RWPE2 (cell line): ENCODE data around the gene LOXHD1.

ENCODE experiments used
- ATAC-seq: fragments of 200-7000 bp; cut with Tn5 transposase; 3 replicates; pipeline ENCODE4 v1.9.1; 2021; ENCODE audit warnings: low read depth
- DNase-seq: peaks from one replicate; pipeline ENCODE4 v3.0.0-alpha.2; 2020; ENCODE audit warnings: low spot score
- H3K27ac ChIP-seq: fragments of 450-650 bp; 2 replicates; pipeline ENCODE4 v1.5.1; 2017; ENCODE audit warnings: mild to moderate bottlenecking; ENCODE audit not compliant: poor library complexity, severe bottlenecking
- H3K27me3 ChIP-seq: fragments of 250-450 bp; sonication (Bioruptor Pico); 2 replicates; pipeline ENCODE4 v1.5.1; 2021; ENCODE audit warnings: mild to moderate bottlenecking, moderate library complexity; ENCODE audit not compliant: insufficient read depth, poor library complexity, severe bottlenecking
- H3K36me3 ChIP-seq: fragments of 250-450 bp; sonication (Bioruptor Pico); 2 replicates; pipeline ENCODE4 v1.5.1; 2020; ENCODE audit warnings: low read depth, mild to moderate bottlenecking, moderate library complexity
- H3K4me1 ChIP-seq: fragments of 250-450 bp; sonication (Bioruptor Pico); 2 replicates; pipeline ENCODE4 v1.5.1; 2021; ENCODE audit warnings: mild to moderate bottlenecking, moderate library complexity; ENCODE audit not compliant: insufficient read depth, poor library complexity, severe bottlenecking
- H3K4me3 ChIP-seq: fragments of 250-450 bp; sonication (Bioruptor Pico); 2 replicates; pipeline ENCODE4 v1.5.1; 2021; ENCODE audit warnings: mild to moderate bottlenecking, moderate library complexity; ENCODE audit not compliant: severe bottlenecking
- H3K9me3 ChIP-seq: fragments of 250-450 bp; sonication (Bioruptor Pico); 2 replicates; pipeline ENCODE4 v1.5.1; 2021; ENCODE audit warnings: mild to moderate bottlenecking, moderate library complexity; ENCODE audit not compliant: severe bottlenecking
- CTCF ChIP-seq: fragments of 450-650 bp; IDR thresholded peaks from one replicate; pipeline ENCODE4 v1.5.1; 2017; ENCODE audit warnings: mild to moderate bottlenecking, moderate library complexity; ENCODE audit not compliant: poor library complexity, severe bottlenecking

Gene LOXHD1

GRCh38 chr18:46678785-46679399 lies 21.9 kb upstream of the LOXHD1 start:
- Histone ChIP-seq H3K27ac (no peak overlapping the region), H3K36me3 (no peaks in the 10 kb centered on the region), H3K27me3 (no peaks in the 10 kb centered on the region), H3K4me3 (no peak overlapping the region), H3K9me3 (no peaks in the 10 kb centered on the region), H3K4me1 (no peaks in the 10 kb centered on the region)
- TF ChIP-seq CTCF = no peak
- no peak for ATAC-seq
- no peak for DNase-seq

- TF ChIP-seq CTCF = no peak
- Histone ChIP-seq H3K4me3 (no peak overlapping the region), H3K27me3 (no peaks in the 10 kb centered on the region), H3K27ac (no peak overlapping the region), H3K4me1 (no peaks in the 10 kb centered on the region), H3K9me3 (no peaks in the 10 kb centered on the region), H3K36me3 (no peaks in the 10 kb centered on the region)
- ATAC-seq = no peak
- DNase-seq = no peak
These were observed 21.0 kb upstream of the LOXHD1 start for GRCh38 chr18:46678041-46678440.

- no peak overlapping the region for H3K27ac ChIP-seq
- TF ChIP-seq CTCF = no peak
- H3K36me3 ChIP-seq = no peaks in the 10 kb centered on the region
- H3K4me1 ChIP-seq = no peaks in the 10 kb centered on the region
- ATAC-seq = peak; percentile 40; the same call in 1 of the 3 replicates
- DNase-seq = no peak
- H3K4me3 ChIP-seq = no peak overlapping the region
- no peaks in the 10 kb centered on the region for H3K9me3 ChIP-seq
- H3K27me3 ChIP-seq = no peaks in the 10 kb centered on the region
These were observed 20.6 kb upstream of the LOXHD1 start for GRCh38 chr18:46677611-46678010.

- H3K27me3 ChIP-seq = no peaks in the 10 kb centered on the region
- no peak overlapping the region for H3K27ac ChIP-seq
- no peak for TF ChIP-seq CTCF
- peak; percentile 80 for ATAC-seq
- no peaks in the 10 kb centered on the region for H3K9me3 ChIP-seq
- no peaks in the 10 kb centered on the region for H3K36me3 ChIP-seq
- no peak overlapping the region for H3K4me3 ChIP-seq
- H3K4me1 ChIP-seq = no peaks in the 10 kb centered on the region
- DNase-seq = no peak
These were observed 19.3 kb upstream of the LOXHD1 start for GRCh38 chr18:46676182-46676835.

GRCh38 chr18:46675112-46675511 lies 18.1 kb upstream of the LOXHD1 start:
- H3K9me3 ChIP-seq = no peaks in the 10 kb centered on the region
- no peaks in the 10 kb centered on the region for H3K36me3 ChIP-seq
- no peak overlapping the region for H3K27ac ChIP-seq
- H3K4me3 ChIP-seq = no peak overlapping the region
- no peaks in the 10 kb centered on the region for H3K4me1 ChIP-seq
- no peak for DNase-seq
- H3K27me3 ChIP-seq = no peaks in the 10 kb centered on the region
- no peak for ATAC-seq
- no peak for TF ChIP-seq CTCF
